ENCODE data around the gene RGMA.

DNA sequence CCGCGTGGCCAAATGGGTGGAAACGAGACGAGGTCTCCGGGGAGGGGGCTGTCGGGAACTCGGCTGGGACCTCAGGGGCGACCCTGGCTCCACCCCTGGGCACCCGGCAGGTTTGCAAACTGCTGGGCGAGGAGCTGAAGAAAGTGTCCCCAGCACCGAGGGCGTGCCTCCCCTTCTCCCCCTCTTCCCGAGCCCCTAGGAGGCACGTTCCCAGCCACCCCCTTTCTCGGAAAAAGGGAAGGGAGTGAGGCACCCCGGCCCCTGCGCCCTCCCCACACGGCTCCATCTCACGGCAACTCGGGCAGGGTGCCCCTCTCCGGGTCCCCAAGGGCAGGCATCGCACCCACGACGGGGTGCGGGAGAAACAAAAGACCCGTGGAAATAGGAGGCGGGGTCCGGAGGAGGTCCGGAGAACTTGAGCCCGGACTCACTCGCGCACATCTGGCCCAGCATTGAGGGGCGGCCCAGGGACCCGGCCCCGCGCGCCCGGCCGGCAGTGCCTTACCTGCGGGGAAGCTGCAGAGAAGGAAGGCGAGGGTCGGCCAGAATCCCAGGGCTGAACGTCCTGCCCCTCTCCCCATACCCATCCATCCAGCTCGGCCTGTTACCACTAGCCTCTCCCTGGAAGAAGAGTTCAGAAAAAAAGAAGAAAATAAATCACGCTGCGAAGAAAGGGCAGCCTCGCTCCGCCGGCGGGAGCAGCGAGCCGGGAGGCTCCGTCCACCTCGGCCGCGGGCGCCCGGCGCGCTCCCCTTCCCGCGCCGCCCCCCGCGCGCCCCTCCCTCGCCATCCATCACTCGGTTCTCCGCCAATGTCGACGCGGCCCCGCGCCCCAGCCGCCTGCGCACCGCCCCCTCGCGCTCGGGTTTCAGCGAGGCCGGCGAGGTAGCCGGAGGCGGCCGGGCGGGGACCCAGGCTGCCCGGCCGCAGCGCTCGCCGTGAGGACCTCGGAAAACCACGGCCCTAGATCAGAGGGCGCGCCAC lies 16.3 kb downstream of the RGMA start:
- TF ChIP-seq CTCF (conservative IDR thresholded peaks at IDR 0.05): no peak
- TF ChIP-seq ZFX (IDR thresholded peaks at IDR 0.05): no peak

Data from C4-2B (cell line).